ENCODE results near the gene NPC2. TPM values are rescaled to one million over a fixed set of nuclear protein-coding genes. Genes with fewer than 3 reads are reported as not detected.
A peak's percentile ranks its signal among the peaks of the same experiment; 100 is the strongest.

Gene NPC2
- total and polyA plus RNA-seq, 2 of the 4 experiments (the other 2 are of a cell fraction), result 210 to 273 TPM

DNA sequence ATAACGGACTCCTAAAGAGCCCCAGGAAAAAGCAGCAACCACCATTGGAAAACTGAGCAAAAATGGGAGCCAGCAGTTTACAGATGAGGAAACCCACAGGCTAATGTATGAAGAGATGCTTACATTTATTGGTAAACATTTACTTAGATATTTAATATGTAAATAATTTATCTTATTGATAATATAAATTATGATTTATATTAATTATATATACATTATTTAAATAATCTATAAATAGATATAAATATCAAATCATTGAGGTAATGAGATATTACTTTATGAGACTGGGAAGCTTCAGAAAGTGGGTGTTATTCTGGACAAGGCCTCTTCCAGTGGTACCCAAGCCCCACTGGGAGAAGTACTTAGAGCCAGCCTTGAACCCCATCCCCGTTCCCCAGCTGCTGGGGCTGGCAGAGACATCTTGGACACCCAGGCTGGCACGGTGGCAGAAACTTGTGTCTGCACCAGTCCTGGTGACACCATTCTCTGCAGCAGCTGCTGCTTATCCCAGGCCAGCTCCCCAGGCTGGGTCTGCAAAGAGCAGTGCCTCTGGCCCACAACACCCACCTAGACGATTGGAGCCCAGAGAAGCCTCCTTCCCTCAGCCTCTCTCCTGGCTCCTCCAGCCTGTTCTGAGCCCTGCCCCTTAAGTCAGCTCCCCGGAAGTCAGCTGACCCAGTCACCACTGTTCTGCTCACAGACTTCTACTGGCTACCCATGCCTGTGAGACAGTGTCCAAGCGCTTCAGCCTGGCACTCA is 26.4 kb upstream of the NPC2 start:
- Histone ChIP-seq H3K9me3 (ENCODE audit: control insufficient read depth, insufficient read depth, low read length) (no peaks in the 10 kb centered on the region), H3K4ac (ENCODE audit: low read depth, low read length) (no peak overlapping the region; the same call in 1 of the 2 replicates), H3K23ac (ENCODE audit: low read depth, low read length) (no peak overlapping the region), H4K8ac (ENCODE audit: low read depth in 2 of 2, low read length in 2 of 2) (no peak overlapping the region), H3K4me1 (ENCODE audit: control insufficient read depth, insufficient read depth, low read length) (peaks cover 14% of the 10 kb centered on the region), H4K20me1 (ENCODE audit: insufficient read depth, low read length) (no peaks in the 10 kb centered on the region), H3K36me3 (ENCODE audit: control insufficient read depth, insufficient read depth, low read length) (peaks cover 16% of the 10 kb centered on the region), H4K5ac (ENCODE audit: low read depth, low read length) (no peak overlapping the region), H3K27ac (ENCODE audit: insufficient read depth, low read length) (no peak overlapping the region), H3K4me2 (ENCODE audit: low read depth, low read length) (no peak overlapping the region), H2BK5ac (ENCODE audit: low read depth, low read length, poor library complexity, severe bottlenecking) (no peak overlapping the region), H4K91ac (ENCODE audit: insufficient read depth, low read depth, low read length) (no peak overlapping the region), H3K4me3 (ENCODE audit: insufficient read depth, low read depth, low read length) (no peak overlapping the region), H3K79me1 (ENCODE audit: low read depth in 1 of 2, low read length in 2 of 2) (peaks cover 0 to 7% of the 10 kb centered on the region in 2 experiments; a peak in 1 of 4 replicates), H2AFZ (replicated peaks; ENCODE audit: low read length, poor library complexity) (peak overlapping the region; percentile 26), H3K27me3 (ENCODE audit: control insufficient read depth, insufficient read depth, low read length) (no peaks in the 10 kb centered on the region), H3K9me1 (ENCODE audit: insufficient read depth, low read length) (peaks cover 17% of the 10 kb centered on the region), H2BK15ac (ENCODE audit: low read depth, low read length) (no peak overlapping the region), H3K18ac (ENCODE audit: low read depth, low read length) (no peak overlapping the region), H3K14ac (replicated peaks; ENCODE audit: low read depth, low read length) (no peak overlapping the region), H3K56ac (ENCODE audit: extremely low read depth, insufficient read depth, low read length) (no peak overlapping the region), H3K9ac (ENCODE audit: low read depth, low read length) (no peak overlapping the region), H2AK5ac (ENCODE audit: low read depth, low read length) (no peak overlapping the region), H2AK9ac (replicated peaks; ENCODE audit: low read depth, low read length, poor library complexity) (no peak overlapping the region), H2BK120ac (ENCODE audit: low read depth, low read length) (no peak overlapping the region), H2BK20ac (ENCODE audit: low read depth, low read length) (no peak overlapping the region)
- no TSS peak for BruUV-seq (replicated peaks)
- in situ Hi-C loops (cut with MboI; ENCODE audit: low sequenced_read_pairs) (no loop called here), intact Hi-C loops (cut with micrococcal nuclease) (no loop called here), dilution Hi-C loops (cut with HindIII; ENCODE audit: low sequenced_read_pairs, unreplicated experiment) (no loop called here)
- TF ChIP-seq RFX5 (IDR thresholded peaks at IDR 0.05; ENCODE audit: low read depth, low read length) (no peak), POLR2A (IDR thresholded peaks at IDR 0.05; ENCODE audit: low read depth, low read length) (no peak), RCOR1 (IDR thresholded peaks at IDR 0.05; ENCODE audit: insufficient replicate concordance, low read length) (no peak), FOS (IDR thresholded peaks at IDR 0.05; ENCODE audit: low read depth, low read length) (no peak), SMC3 (IDR thresholded peaks at IDR 0.05; ENCODE audit: low read depth, low read length) (no peak), MXI1 (IDR thresholded peaks at IDR 0.05; ENCODE audit: borderline replicate concordance, low read depth, low read length) (no peak), BHLHE40 (IDR thresholded peaks at IDR 0.05; ENCODE audit: low read depth, low read length) (no peak)
- TF ChIP-seq, protein P1, sequence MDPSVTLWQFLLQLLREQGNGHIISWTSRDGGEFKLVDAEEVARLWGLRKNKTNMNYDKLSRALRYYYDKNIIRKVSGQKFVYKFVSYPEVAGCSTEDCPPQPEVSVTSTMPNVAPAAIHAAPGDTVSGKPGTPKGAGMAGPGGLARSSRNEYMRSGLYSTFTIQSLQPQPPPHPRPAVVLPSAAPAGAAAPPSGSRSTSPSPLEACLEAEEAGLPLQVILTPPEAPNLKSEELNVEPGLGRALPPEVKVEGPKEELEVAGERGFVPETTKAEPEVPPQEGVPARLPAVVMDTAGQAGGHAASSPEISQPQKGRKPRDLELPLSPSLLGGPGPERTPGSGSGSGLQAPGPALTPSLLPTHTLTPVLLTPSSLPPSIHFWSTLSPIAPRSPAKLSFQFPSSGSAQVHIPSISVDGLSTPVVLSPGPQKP (IDR thresholded peaks at IDR 0.05; ENCODE audit: borderline replicate concordance, low read depth, low read length), result no peak
- TF ChIP-seq, protein P2, sequence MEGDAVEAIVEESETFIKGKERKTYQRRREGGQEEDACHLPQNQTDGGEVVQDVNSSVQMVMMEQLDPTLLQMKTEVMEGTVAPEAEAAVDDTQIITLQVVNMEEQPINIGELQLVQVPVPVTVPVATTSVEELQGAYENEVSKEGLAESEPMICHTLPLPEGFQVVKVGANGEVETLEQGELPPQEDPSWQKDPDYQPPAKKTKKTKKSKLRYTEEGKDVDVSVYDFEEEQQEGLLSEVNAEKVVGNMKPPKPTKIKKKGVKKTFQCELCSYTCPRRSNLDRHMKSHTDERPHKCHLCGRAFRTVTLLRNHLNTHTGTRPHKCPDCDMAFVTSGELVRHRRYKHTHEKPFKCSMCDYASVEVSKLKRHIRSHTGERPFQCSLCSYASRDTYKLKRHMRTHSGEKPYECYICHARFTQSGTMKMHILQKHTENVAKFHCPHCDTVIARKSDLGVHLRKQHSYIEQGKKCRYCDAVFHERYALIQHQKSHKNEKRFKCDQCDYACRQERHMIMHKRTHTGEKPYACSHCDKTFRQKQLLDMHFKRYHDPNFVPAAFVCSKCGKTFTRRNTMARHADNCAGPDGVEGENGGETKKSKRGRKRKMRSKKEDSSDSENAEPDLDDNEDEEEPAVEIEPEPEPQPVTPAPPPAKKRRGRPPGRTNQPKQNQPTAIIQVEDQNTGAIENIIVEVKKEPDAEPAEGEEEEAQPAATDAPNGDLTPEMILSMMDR (conservative IDR thresholded peaks at IDR 0.05; ENCODE audit: low read depth, low read length), result no peak
- CTCF ChIA-PET, result no interaction called here
- 63% methylated on average over 3 of the region's 6 CpGs; no CpG with 5 or more reads in 1 of the 2 experiments for WGBS, 2 experiments (ENCODE audit: extremely low coverage in 2 of 2, insufficient read length in 1 of 2)
- DNase-seq, result no peak
- 0 out of 2 replicates have a peak, but pooled peaks have one; percentile 22 for ATAC-seq (ENCODE audit: low read depth)
- POLR2A ChIA-PET (ENCODE audit: unreplicated experiment), result no interaction called here
